Stomach (tissue), 9 donors: ENCODE results near the gene TTC33. TPM values are rescaled to one million over a fixed set of nuclear protein-coding genes. Genes with fewer than 3 reads are reported as not detected.
A peak's percentile ranks its signal among the peaks of the same experiment; 100 is the strongest.

Source experiments
- DNase-seq, 2 donors: peaks; one replicate each; pipeline versions ENCODE4 v3.0.0 to v3.0.0-alpha.2; 2013 to 2019
- H3K27ac ChIP-seq, 5 donors: fragments of 200-600 bp in 4 of 5; sonication (generic) in 4 of 5; one replicate each; pipeline ENCODE4 v1.5.1; 2013 to 2019; ENCODE audit warnings: mild to moderate bottlenecking in 1 of 5, moderate library complexity in 1 of 5
- H3K27me3 ChIP-seq, 3 donors: fragments of 200-600 bp; sonication (generic); one replicate each; pipeline ENCODE4 v1.5.1; 2017 to 2019; ENCODE audit warnings: mixed run types in 1 of 3
- H3K36me3 ChIP-seq, 4 donors: fragments of 200-600 bp; sonication (generic); 1 replicate in 3 of 4; 2 replicates in 1 of 4; pipeline ENCODE4 v1.5.1; 2016 to 2019
- H3K4me1 ChIP-seq, 4 donors: fragments of 200-600 bp; sonication (generic); one replicate each; pipeline ENCODE4 v1.5.1; 2016 to 2019
- H3K4me3 ChIP-seq, 4 donors: fragments of 200-600 bp; sonication (generic) in 3 of 4; one replicate each; pipeline ENCODE4 v1.5.1; 2016 to 2019; ENCODE audit warnings: mild to moderate bottlenecking in 1 of 4
- H3K9me3 ChIP-seq, 4 donors: fragments of 200-600 bp; sonication (generic); one replicate each; pipeline ENCODE4 v1.5.1; 2016 to 2019
- EP300 ChIP-seq: sonication (generic); formaldehyde crosslinking; IDR thresholded peaks from one replicate; pipeline ENCODE4 v1.6.1; 2017; ENCODE audit warnings: antibody characterized with exemption
- POLR2A ChIP-seq, 4 donors: fragments of 450-650 bp; IDR thresholded peaks; one replicate each; pipeline ENCODE4 v1.6.1; 2016; ENCODE audit warnings: antibody characterized with exemption in 4 of 4, control low read depth in 2 of 4, mild to moderate bottlenecking in 1 of 4, moderate library complexity in 1 of 4
- POLR2AphosphoS5 ChIP-seq, 3 donors: sonication (generic); formaldehyde crosslinking; IDR thresholded peaks; one replicate each; pipeline ENCODE4 v1.6.1; 2016; ENCODE audit warnings: antibody characterized with exemption in 3 of 3
- WGBS, 5 donors: extraction: QIAGEN DNeasy Blood & Tissue Kit in 3 of 5; methylation state at CpG; one replicate each; pipeline versions ENCODE4 v1.1.5 to v1.1.7; 2013 to 2018; 5-methylcytosine and 5-hydroxymethylcytosine counted together
- intact Hi-C: fragments of 100-400 bp; cut with DNase I; formaldehyde crosslinking; loops from one replicate; pipeline ENCODE4 v1.15.1; 2023; ENCODE audit warnings: low total_unique reads
- polyA plus RNA-seq, 3 donors: library from polyadenylated mRNA; stranded (reverse); fragments of 200-250 nt; gene quantifications; one replicate each; pipeline ENCODE4 v1.2.3, GENCODE V29; 2013
- total RNA-seq, 5 donors: library from RNA; depleted of rRNA; stranded (reverse); fragments of >200 nt; gene quantifications; one replicate each; pipeline versions ENCODE4 v1.1.0 to v1.2.3, GENCODE V29; 2014 to 2016
- TF ChIP-seq, protein P1 (sequence below), 7 experiments: fragments of 450-650 bp in 4 of 7; fragments of 200-600 bp in 3 of 7; sonication (generic) in 3 of 7; IDR thresholded peaks; one replicate each; pipeline ENCODE4 v1.5.1; 2016 to 2019; ENCODE audit warnings: antibody characterized with exemption in 7 of 7, control low read depth in 2 of 7, mild to moderate bottlenecking in 1 of 7
- donor health status: healthy with polysubstance abuse.
- donor health status: Bipolar disorder and iron deficiency.
- donor health status: healthy.

Gene TTC33
- total and polyA plus RNA-seq, 8 donors: 0.29 to 41.5 (median 7.3) TPM

GRCh38 chr5:40622463-40623252, 133.1 kb downstream of the TTC33 start:
- H3K27me3 ChIP-seq: no peaks in the 10 kb centered on the region
- TF ChIP-seq POLR2A (IDR thresholded peaks at IDR 0.05): no peak
- no peak for TF ChIP-seq POLR2AphosphoS5 (IDR thresholded peaks at IDR 0.05)
- TF ChIP-seq, protein P1, sequence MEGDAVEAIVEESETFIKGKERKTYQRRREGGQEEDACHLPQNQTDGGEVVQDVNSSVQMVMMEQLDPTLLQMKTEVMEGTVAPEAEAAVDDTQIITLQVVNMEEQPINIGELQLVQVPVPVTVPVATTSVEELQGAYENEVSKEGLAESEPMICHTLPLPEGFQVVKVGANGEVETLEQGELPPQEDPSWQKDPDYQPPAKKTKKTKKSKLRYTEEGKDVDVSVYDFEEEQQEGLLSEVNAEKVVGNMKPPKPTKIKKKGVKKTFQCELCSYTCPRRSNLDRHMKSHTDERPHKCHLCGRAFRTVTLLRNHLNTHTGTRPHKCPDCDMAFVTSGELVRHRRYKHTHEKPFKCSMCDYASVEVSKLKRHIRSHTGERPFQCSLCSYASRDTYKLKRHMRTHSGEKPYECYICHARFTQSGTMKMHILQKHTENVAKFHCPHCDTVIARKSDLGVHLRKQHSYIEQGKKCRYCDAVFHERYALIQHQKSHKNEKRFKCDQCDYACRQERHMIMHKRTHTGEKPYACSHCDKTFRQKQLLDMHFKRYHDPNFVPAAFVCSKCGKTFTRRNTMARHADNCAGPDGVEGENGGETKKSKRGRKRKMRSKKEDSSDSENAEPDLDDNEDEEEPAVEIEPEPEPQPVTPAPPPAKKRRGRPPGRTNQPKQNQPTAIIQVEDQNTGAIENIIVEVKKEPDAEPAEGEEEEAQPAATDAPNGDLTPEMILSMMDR (IDR thresholded peaks at IDR 0.05): no peak
- TF ChIP-seq EP300: no peak
- no peak overlapping the region for H3K27ac ChIP-seq
- H3K36me3 ChIP-seq: no peaks in the 10 kb centered on the region
- 86 to 89% (median 89%) methylated on average over 2 of the region's 2 CpGs for WGBS, 5 donors
- no peak for DNase-seq
- H3K9me3 ChIP-seq: no peaks in the 10 kb centered on the region
- intact Hi-C loops: no loop called here
- H3K4me1 ChIP-seq: peaks cover 0 to under 1% (median 0%) of the 10 kb centered on the region in 4 donors
- no peak overlapping the region for H3K4me3 ChIP-seq

GRCh38 chr5:40619421-40619820, 136.3 kb downstream of the TTC33 start:
- intact Hi-C loops: no loop called here
- no peaks in the 10 kb centered on the region for H3K27me3 ChIP-seq
- 77 to 89% (median 80%) methylated on average over 1 of the region's 1 CpG for WGBS, 5 donors
- no peaks in the 10 kb centered on the region for H3K36me3 ChIP-seq
- no peaks in the 10 kb centered on the region for H3K9me3 ChIP-seq
- no peak overlapping the region for H3K4me3 ChIP-seq
- TF ChIP-seq POLR2AphosphoS5 (IDR thresholded peaks at IDR 0.05) (no peak), EP300 (no peak), POLR2A (IDR thresholded peaks at IDR 0.05) (no peak)
- TF ChIP-seq, protein P1 (IDR thresholded peaks at IDR 0.05): no peak
- H3K4me1 ChIP-seq: no peaks in the 10 kb centered on the region
- no peak overlapping the region for H3K27ac ChIP-seq
- DNase-seq: no peak

DNA sequence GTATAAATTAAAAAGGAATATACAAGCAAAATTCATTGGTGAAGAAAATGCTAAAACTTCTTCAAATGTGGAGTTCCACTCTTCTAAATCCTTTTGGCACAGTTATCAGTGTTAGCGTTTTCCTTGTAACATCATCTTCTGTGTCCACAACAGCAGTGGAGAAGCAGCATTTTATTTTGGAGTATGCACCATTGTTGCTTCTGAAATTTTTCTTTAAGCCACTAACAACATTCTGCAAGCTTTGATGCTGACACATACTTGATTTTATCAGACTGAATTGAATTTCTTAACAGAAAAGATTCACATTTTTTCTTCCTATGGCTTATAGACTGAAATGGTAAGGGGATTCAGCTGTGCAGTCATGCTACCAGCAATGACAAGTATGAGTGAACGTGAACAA, 136.8 kb downstream of the TTC33 start:
- intact Hi-C loops: no loop called here
- H3K4me1 ChIP-seq: no peaks in the 10 kb centered on the region
- no peak overlapping the region for H3K27ac ChIP-seq
- no peak overlapping the region for H3K4me3 ChIP-seq
- no peaks in the 10 kb centered on the region for H3K36me3 ChIP-seq
- WGBS, 5 donors: 73 to 85% (median 78%) methylated on average over 2 of the region's 2 CpGs
- no peak for TF ChIP-seq EP300
- H3K9me3 ChIP-seq: no peaks in the 10 kb centered on the region
- no peak for DNase-seq
- no peaks in the 10 kb centered on the region for H3K27me3 ChIP-seq

DNA sequence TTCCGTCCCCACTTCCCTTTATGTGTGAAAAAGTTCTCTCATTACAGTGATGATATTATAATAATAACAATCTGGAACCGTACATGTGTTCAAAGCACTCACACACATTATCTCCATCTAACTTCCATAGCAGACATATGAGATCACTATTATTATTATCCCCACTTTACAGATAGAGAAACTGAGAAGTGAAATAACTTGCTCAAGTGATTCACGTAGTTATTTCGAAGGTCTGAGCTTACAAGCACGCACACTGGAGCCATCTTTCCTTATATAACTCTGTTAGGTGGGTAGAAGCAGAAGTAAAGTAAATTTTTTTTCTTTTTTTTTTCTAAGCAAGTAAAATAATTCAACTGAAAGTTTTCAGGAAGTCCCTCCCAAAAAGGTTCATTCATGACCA, 139.0 kb downstream of the TTC33 start:
- TF ChIP-seq POLR2AphosphoS5 (IDR thresholded peaks at IDR 0.05): no peak
- TF ChIP-seq EP300: no peak
- TF ChIP-seq, protein P1 (IDR thresholded peaks at IDR 0.05): no peak
- no peak for TF ChIP-seq POLR2A (IDR thresholded peaks at IDR 0.05)
- Histone ChIP-seq H3K4me3 (no peak overlapping the region), H3K9me3 (no peaks in the 10 kb centered on the region), H3K4me1 (no peaks in the 10 kb centered on the region), H3K27me3 (no peaks in the 10 kb centered on the region), H3K36me3 (no peaks in the 10 kb centered on the region), H3K27ac (no peak overlapping the region)
- WGBS, 5 donors: 86 to 90% (median 89%) methylated on average over 5 of the region's 5 CpGs
- no peak for DNase-seq
- intact Hi-C loops: no loop called here

GRCh38 chr5:40615586-40616170, 140.1 kb downstream of the TTC33 start:
- no peaks in the 10 kb centered on the region for H3K9me3 ChIP-seq
- TF ChIP-seq EP300 (no peak), POLR2AphosphoS5 (IDR thresholded peaks at IDR 0.05) (no peak), POLR2A (IDR thresholded peaks at IDR 0.05) (no peak)
- TF ChIP-seq, protein P1 (IDR thresholded peaks at IDR 0.05): no peak
- H3K4me3 ChIP-seq: no peak overlapping the region
- peak overlapping the region in 2 of 5 donors; percentile 1 to 21 for H3K27ac ChIP-seq
- no peaks in the 10 kb centered on the region for H3K27me3 ChIP-seq
- WGBS, 5 donors: 68 to 83% (median 70%) methylated on average over 4 of the region's 4 CpGs
- no peak for DNase-seq
- no peaks in the 10 kb centered on the region for H3K36me3 ChIP-seq
- intact Hi-C loops: no loop called here
- H3K4me1 ChIP-seq: no peaks in the 10 kb centered on the region
